Heart left ventricle (tissue), 16 donors: ENCODE results near the gene GMPPA. TPM values are rescaled to one million over a fixed set of nuclear protein-coding genes. Genes with fewer than 3 reads are reported as not detected.

Experiments
- ATAC-seq, 4 donors: fragments of 200-7000 bp; cut with Tn5 transposase; one replicate each; pipeline ENCODE4 v1.9.1; 2020 to 2022; ENCODE audit warnings: moderate library complexity in 4 of 4, mild to moderate bottlenecking in 3 of 4, moderate number of reproducible peaks in 1 of 4
- DNase-seq, 5 donors: peaks; one replicate each; pipeline ENCODE4 v3.0.0-alpha.2; 2020
- H3K27ac ChIP-seq, 12 donors: fragments of 200-600 bp; sonication (generic) in 4 of 12; one replicate each; pipeline versions ENCODE4 v1.5.0 to v1.8.0; 2016 to 2022; ENCODE audit warnings: mild to moderate bottlenecking in 2 of 12
- H3K27me3 ChIP-seq, 9 donors: fragments of 200-600 bp; sonication (generic) in 2 of 9; one replicate each; pipeline versions ENCODE4 v1.5.1 to v1.8.0; 2016 to 2022; ENCODE audit warnings: mild to moderate bottlenecking in 3 of 9
- H3K36me3 ChIP-seq, 9 donors: fragments of 200-600 bp; sonication (generic) in 2 of 9; one replicate each; pipeline versions ENCODE4 v1.5.0 to v1.8.0; 2018 to 2022; ENCODE audit warnings: mild to moderate bottlenecking in 2 of 9
- H3K4me1 ChIP-seq, 12 donors: fragments of 200-600 bp; sonication (generic) in 4 of 12; one replicate each; pipeline versions ENCODE4 v1.5.0 to v1.8.0; 2016 to 2022; ENCODE audit warnings: mild to moderate bottlenecking in 3 of 12
- H3K4me3 ChIP-seq, 12 donors: fragments of 200-600 bp; sonication (generic) in 4 of 12; one replicate each; pipeline versions ENCODE4 v1.5.0 to v1.8.0; 2017 to 2022; ENCODE audit warnings: mild to moderate bottlenecking in 9 of 12, moderate library complexity in 4 of 12
- H3K9me3 ChIP-seq, 12 donors: fragments of 200-600 bp; sonication (generic) in 4 of 12; one replicate each; pipeline versions ENCODE4 v1.5.0 to v1.8.0; 2016 to 2022; ENCODE audit warnings: mild to moderate bottlenecking in 1 of 12
- CTCF ChIP-seq, 12 donors: fragments of 200-600 bp; sonication (generic) in 4 of 12; IDR thresholded peaks; one replicate each; pipeline versions ENCODE4 v1.5.0 to v1.8.0; 2018 to 2022; ENCODE audit warnings: antibody characterized with exemption in 12 of 12, mild to moderate bottlenecking in 5 of 12
- POLR2A ChIP-seq, 2 donors: fragments of 450-650 bp; IDR thresholded peaks; one replicate each; pipeline ENCODE4 v1.6.1; 2017; ENCODE audit warnings: antibody characterized with exemption in 2 of 2, mild to moderate bottlenecking in 2 of 2, moderate library complexity in 2 of 2
- whole genome bisulfite sequencing, 4 donors: extraction: QIAGEN DNeasy Blood & Tissue Kit in 2 of 4; methylation state at CpG; one replicate each; pipeline versions ENCODE4 v1.1.5 to v1.1.7; 2013 to 2018; 5-methylcytosine and 5-hydroxymethylcytosine counted together
- intact Hi-C, 10 donors: fragments of 100-400 bp; cut with DNase I; formaldehyde crosslinking; loops; one replicate each; pipeline versions ENCODE4 v1.11.1 to v1.14.2; 2022
- polyA plus RNA-seq, 2 donors: library from polyadenylated mRNA; stranded (reverse); fragments of 200-250 nt; gene quantifications; one replicate each; pipeline ENCODE4 v1.2.3, GENCODE V29; 2013
- total RNA-seq, 9 donors: library from RNA; depleted of rRNA in 2 of 9; stranded (reverse); fragments of >200 nt in 2 of 9; fragmentation: NEBNext Ultra II Directional in 3 of 9; extraction: Animal tissue kit (Norgen Biotek cat#: 25700) in 3 of 9; gene quantifications; one replicate each; pipeline versions ENCODE4 v1.1.0 to v1.2.4, GENCODE V29; 2016 to 2023
- donor health status: ischemic (EF 13 %, LVEDD 7.1; RV severe dilation, severe dysfunction).
- donor health status: healthy with polysubstance abuse.
- donor health status: DM: no; HTN: yes; CAD: no.
- donor health status: DM: no; HTN: no; CAD: no.
- donor health status: ischemic (EF 25% LVEDD 6.9; RV normal size, moderate dysfunction).
- donor health status: ischemic (EF 25% LVEDD 5.7; RV mildly dilated, moderate dysfunction).
- donor health status: healthy.
- donor health status: DM: yes; HTN: yes; CAD: no.
- donor health status: ischemic (EF 35%, LVEDD 5.7; RV mildly dilated, moderate dysfunction).
- donor health status: nonischemic (EF 11% LVEDD 7.7; RV severe dilation, severe dysfunction).
- donor health status: DM: yes; HTN: yes; CAD: no.
- donor health status: PGD.
- donor health status: ischemic (EF 29% LVEDD 5.4; RV normal size, mild dysfunction).
- donor health status: nonischemic (EF 23%, LVEDD 6.1; RV moderate dilation, normal function).

The GMPPA gene
- total and polyA plus RNA-seq, 11 donors = 15.8 to 35.5 (median 20.1) TPM

DNA sequence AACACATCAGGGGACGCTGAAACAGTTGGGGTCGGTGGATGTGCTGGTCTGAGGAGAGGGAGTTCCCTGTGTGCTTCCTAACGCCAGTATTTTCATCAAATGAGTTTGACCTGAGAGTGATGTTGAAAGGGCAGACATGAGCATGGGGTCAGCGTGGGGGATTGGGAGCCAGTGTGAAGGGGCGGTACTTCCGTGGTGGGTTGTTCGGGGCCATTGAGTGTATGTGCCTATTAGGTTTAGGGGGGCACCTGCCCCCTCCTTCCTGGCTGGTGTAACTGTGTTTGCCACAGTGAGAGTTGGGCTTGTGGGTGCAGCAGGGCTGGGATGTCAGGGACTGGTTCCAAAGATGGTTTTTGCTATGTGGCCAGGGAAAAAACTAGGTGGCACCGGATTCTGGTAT, 39.7 kb upstream of the GMPPA start:
- peak overlapping the region in 10 of 12 donors; percentile 82 to 99 (median 93) for H3K27ac ChIP-seq
- no peak for TF ChIP-seq POLR2A (IDR thresholded peaks at IDR 0.05)
- TF ChIP-seq CTCF (IDR thresholded peaks at IDR 0.05) = no peak
- no peaks in the 10 kb centered on the region for H3K9me3 ChIP-seq
- intact Hi-C loops = loop anchor here in 6 of 10 donors (1.0 to 10.0 kb wide), 4 partner anchors 39 to 71 kb away; partner anchors contain the start of gene GMPPA (in 1 of the 6)
- H3K4me1 ChIP-seq = peaks cover 0 to 67% (median 14%) of the 10 kb centered on the region in 12 donors
- H3K27me3 ChIP-seq = peaks cover 0 to 9% (median 0%) of the 10 kb centered on the region in 9 donors
- DNase-seq = peak in 1 of 5 donors; percentile 46
- no peak overlapping the region for H3K4me3 ChIP-seq
- 75 to 84% (median 80%) methylated on average over 8 of the region's 8 CpGs for WGBS, 4 donors
- ATAC-seq = no peak
- H3K36me3 ChIP-seq = peaks cover 0 to 20% (median 0%) of the 10 kb centered on the region in 9 donors

DNA sequence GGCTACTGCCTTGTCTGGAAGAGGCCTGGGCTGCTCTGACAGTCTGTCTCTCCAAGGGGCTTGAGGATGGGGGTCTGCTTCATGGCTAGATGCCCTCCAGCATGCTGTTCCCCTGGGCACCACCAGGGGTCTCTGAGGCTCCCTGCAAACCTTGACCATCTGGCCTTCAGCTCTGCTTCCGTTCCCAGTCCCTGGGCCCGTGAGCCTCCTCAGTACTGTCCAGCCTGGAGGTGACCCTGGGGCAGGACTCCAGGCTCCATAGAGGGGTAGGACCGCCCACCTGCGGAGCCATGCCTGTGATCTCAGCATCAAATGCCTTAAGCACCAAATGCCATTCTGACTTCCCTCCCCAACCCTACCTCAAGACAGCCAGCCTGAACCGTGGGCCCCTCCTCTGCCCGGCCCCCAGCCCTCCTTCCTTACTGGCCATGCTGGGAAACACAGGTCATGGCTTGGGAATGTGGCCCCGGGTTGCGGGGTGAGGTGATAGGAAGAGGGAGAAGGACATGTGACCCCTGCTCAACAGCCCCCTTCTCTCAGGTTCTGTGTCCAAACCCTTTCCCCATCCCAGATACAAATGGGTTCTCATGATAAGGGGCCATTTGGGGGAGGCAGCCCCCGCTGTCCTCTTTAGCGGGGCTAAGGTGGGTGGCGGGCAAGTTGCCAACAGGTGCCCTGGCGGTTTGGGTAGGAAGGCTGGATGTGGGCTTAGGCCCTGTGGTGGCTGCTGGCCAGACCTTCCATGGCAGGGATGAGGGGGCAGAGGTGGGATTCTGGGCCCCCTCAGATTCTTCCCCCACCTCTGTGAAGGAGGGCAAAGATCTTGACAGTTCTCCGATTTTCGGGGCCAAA, 39.0 kb upstream of the GMPPA start:
- peak; percentile 68 to 82 (median 78) for DNase-seq
- Histone ChIP-seq H3K9me3 (no peaks in the 10 kb centered on the region), H3K36me3 (peaks cover 0 to 27% (median 0%) of the 10 kb centered on the region in 9 donors), H3K27me3 (peaks cover 0 to 9% (median 0%) of the 10 kb centered on the region in 9 donors), H3K4me3 (peak overlapping the region in 1 of 12 donors; percentile 17), H3K27ac (peak overlapping the region; percentile 66 to 99 (median 92)), H3K4me1 (peaks cover 0 to 68% (median 12%) of the 10 kb centered on the region in 12 donors)
- intact Hi-C loops = loop anchor here in 7 of 10 donors (1.0 to 10.0 kb wide), 6 partner anchors 39 to 71 kb away; partner anchors contain the start of gene GMPPA (in 1 of the 7)
- TF ChIP-seq CTCF (IDR thresholded peaks at IDR 0.05) = peak; percentile 77 to 90 (median 86)
- TF ChIP-seq POLR2A (IDR thresholded peaks at IDR 0.05) = no peak
- WGBS, 4 donors = 27 to 32% (median 29%) methylated on average over 13 to 14 of the region's 14 CpGs
- peak; percentile 49 to 69 (median 64) for ATAC-seq

DNA sequence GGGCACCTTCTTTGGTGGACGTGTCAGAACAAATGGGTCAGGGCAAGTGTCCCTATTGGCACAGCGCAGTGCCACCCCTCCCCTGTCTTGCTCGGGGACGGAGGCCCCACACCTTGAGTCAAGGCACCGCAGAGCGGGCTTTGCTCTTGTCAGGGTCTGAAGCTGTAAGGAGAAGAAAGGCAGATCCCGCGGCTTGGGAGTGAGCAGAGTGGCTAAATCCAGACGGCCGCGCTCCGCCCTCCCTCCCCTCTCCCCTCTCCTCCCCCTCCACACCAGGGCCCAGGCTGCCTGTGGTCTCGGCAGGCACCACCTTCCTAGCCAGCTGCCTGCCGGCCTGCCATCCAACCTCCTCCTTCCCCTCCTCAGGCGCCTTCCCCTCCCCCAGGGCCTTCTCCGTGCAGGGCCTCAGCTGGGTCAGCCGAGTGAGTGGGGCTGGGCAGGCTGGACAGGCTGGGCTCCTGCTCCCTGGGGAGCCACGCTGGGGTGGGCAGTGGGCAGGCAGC, 38.2 kb upstream of the GMPPA start:
- H3K27ac ChIP-seq = peak overlapping the region; percentile 66 to 99 (median 92)
- TF ChIP-seq POLR2A (IDR thresholded peaks at IDR 0.05) (peak in 1 of 2 donors; percentile 6), CTCF (IDR thresholded peaks at IDR 0.05) (no peak)
- DNase-seq = peak; percentile 82 to 91 (median 84)
- intact Hi-C loops = loop anchor here in 2 of 10 donors (2.0 to 5.0 kb wide), 2 partner anchors 56 to 58 kb away; no protein-coding TSS in a partner anchor
- peaks cover 0 to 23% (median 0%) of the 10 kb centered on the region in 9 donors for H3K36me3 ChIP-seq
- H3K4me1 ChIP-seq = peaks cover 0 to 71% (median 14%) of the 10 kb centered on the region in 12 donors
- WGBS, 4 donors = 9 to 25% (median 19%) methylated on average over 16 to 18 of the region's 18 CpGs
- H3K9me3 ChIP-seq = no peaks in the 10 kb centered on the region
- peak; percentile 75 to 86 (median 84) for ATAC-seq
- peaks cover 0 to 9% (median 0%) of the 10 kb centered on the region in 9 donors for H3K27me3 ChIP-seq
- peak overlapping the region in 10 of 12 donors; percentile 11 to 43 (median 32) for H3K4me3 ChIP-seq
